ENCODE results near the gene MKRN2.

- TF ChIP-seq POLR2A (IDR thresholded peaks at IDR 0.05) (no peak), CTCF (IDR thresholded peaks at IDR 0.05 in 4 of 5, conservative IDR thresholded peaks at IDR 0.05 in 1 of 5) (no peak)
Measured at GRCh38 chr3:12515631-12516030, 41.3 kb upstream of the MKRN2 start.
